H1 (cell line): ENCODE results near the gene ELOVL6. TPM values are rescaled to one million over a fixed set of nuclear protein-coding genes. Genes with fewer than 3 reads are reported as not detected.

ENCODE experiments used
- CTCF ChIA-PET: fragments of 300-600 bp; sonication (Branson Sonifier 250); formaldehyde crosslinking; loops from one replicate; lab custom pipeline; 2021; ENCODE audit not compliant: partially characterized antibody; lab: Charles Lee
- POLR2A ChIA-PET: fragments of 300-600 bp; sonication (Branson Sonifier 250); formaldehyde crosslinking; loops from one replicate; lab custom pipeline; 2021; ENCODE audit warnings: inconsistent platforms; ENCODE audit not compliant: partially characterized antibody; lab: Charles Lee
- DNase-seq, 2 experiments: peaks; one replicate each; pipeline versions ENCODE4 v3.0.0 to v3.0.0-alpha.2; 2010 to 2022; ENCODE audit warnings: low spot score in 2 of 2, low read depth in 1 of 2, mixed read lengths in 1 of 2
- FAIRE-seq: peaks from 2 replicates; lab custom pipeline; 2011; peaks lifted over from hg19 to GRCh38; lab: Jason Lieb, UNC
- H2AFZ ChIP-seq: 2 replicates; pipeline ENCODE4 v1.8.1; 2012; ENCODE audit warnings: low read length, inconsistent platforms
- H2AK5ac ChIP-seq: 2 replicates; pipeline ENCODE4 v1.6.1; 2013; ENCODE audit warnings: low read depth, low read length
- H2BK120ac ChIP-seq: replicated peaks from 2 replicates; pipeline ENCODE3; 2013; ENCODE audit warnings: low read depth, low read length, inconsistent platforms
- H2BK12ac ChIP-seq: 2 replicates; pipeline ENCODE4 v1.6.1; 2013; ENCODE audit warnings: low read depth, low read length
- H2BK15ac ChIP-seq: 2 replicates; pipeline ENCODE4 v1.6.1; 2013; ENCODE audit warnings: low read length
- H2BK20ac ChIP-seq: 2 replicates; pipeline ENCODE4 v1.6.1; 2013; ENCODE audit warnings: low read length
- H2BK5ac ChIP-seq: 2 replicates; pipeline ENCODE4 v1.6.1; 2013; ENCODE audit warnings: low read depth, low read length
- H3K14ac ChIP-seq: 2 replicates; pipeline ENCODE4 v1.6.1; 2013; ENCODE audit warnings: inconsistent platforms; ENCODE audit not compliant: insufficient read length
- H3K18ac ChIP-seq: 2 replicates; pipeline ENCODE4 v1.6.1; 2013; ENCODE audit warnings: low read length; ENCODE audit errors: extremely low read depth
- H3K23ac ChIP-seq: 2 replicates; pipeline ENCODE4 v1.6.1; 2013; ENCODE audit warnings: inconsistent platforms; ENCODE audit not compliant: insufficient read length
- H3K23me2 ChIP-seq: 2 replicates; pipeline ENCODE4 v1.6.1; 2013; ENCODE audit warnings: low read depth, low read length
- H3K27ac ChIP-seq: 2 replicates; pipeline ENCODE4 v1.6.1; 2011; ENCODE audit warnings: low read depth, low read length, inconsistent platforms
- H3K27me3 ChIP-seq, 4 experiments: replicated peaks in 1 of 4; 1 replicate in 1 of 4; 2 replicates in 3 of 4; pipeline versions ENCODE4 v1.6.1 to v1.8.1; 2011 to 2013; ENCODE audit warnings: low read length in 3 of 4, mild to moderate bottlenecking in 3 of 4, inconsistent platforms in 2 of 4, mixed read lengths in 2 of 4, moderate library complexity in 1 of 4; ENCODE audit not compliant: control insufficient read depth in 3 of 4, insufficient read depth in 3 of 4; ENCODE audit errors: extremely low read depth in 1 of 4
- H3K36me3 ChIP-seq, 4 experiments: 2 replicates each; pipeline versions ENCODE4 v1.6.1 to v1.8.1; 2011 to 2013; ENCODE audit warnings: mild to moderate bottlenecking in 4 of 4, low read length in 3 of 4, moderate library complexity in 2 of 4, control low read depth in 1 of 4, inconsistent platforms in 1 of 4; ENCODE audit not compliant: insufficient read depth in 4 of 4, control insufficient read depth in 2 of 4
- H3K4ac ChIP-seq: replicated peaks from 2 replicates; pipeline ENCODE3; 2013; ENCODE audit warnings: low read length, low read depth, mixed read lengths, inconsistent platforms; ENCODE audit not compliant: insufficient read length
- H3K4me1 ChIP-seq, 4 experiments: replicated peaks in 1 of 4; 1 replicate in 1 of 4; 2 replicates in 3 of 4; pipeline versions ENCODE4 v1.6.1 to v1.8.1; 2011 to 2013; ENCODE audit warnings: low read length in 3 of 4, inconsistent platforms in 2 of 4, mixed read lengths in 1 of 4; ENCODE audit not compliant: insufficient read depth in 4 of 4, control insufficient read depth in 3 of 4
- H3K4me2 ChIP-seq, 2 experiments: 2 replicates each; pipeline versions ENCODE4 v1.6.1 to v1.8.1; 2011 to 2013; ENCODE audit warnings: low read depth in 2 of 2, low read length in 2 of 2, control low read depth in 1 of 2, inconsistent platforms in 1 of 2, mild to moderate bottlenecking in 1 of 2; ENCODE audit not compliant: insufficient read depth in 1 of 2
- H3K4me3 ChIP-seq, 4 experiments: fragments of 200-600, 300-600 bp in 1 of 4; sonication (generic), shearing (Covaris generic), sonication (Bioruptor Twin) in 1 of 4; 2 replicates each; pipeline versions ENCODE4 v1.5.1 to v1.8.1; 2011 to 2016; ENCODE audit warnings: low read length in 4 of 4, low read depth in 3 of 4, control low read depth in 2 of 4, inconsistent platforms in 2 of 4, mild to moderate bottlenecking in 2 of 4, mixed read lengths in 1 of 4, moderate library complexity in 1 of 4; ENCODE audit not compliant: insufficient read depth in 2 of 4; ENCODE audit errors: extremely low read depth in 1 of 4
- H3K56ac ChIP-seq: replicated peaks from 2 replicates; pipeline ENCODE3; 2013; ENCODE audit warnings: low read depth, mild to moderate bottlenecking, mixed read lengths, low read length, inconsistent platforms; ENCODE audit not compliant: insufficient read length
- H3K79me1 ChIP-seq: 2 replicates; pipeline ENCODE4 v1.6.1; 2013; ENCODE audit warnings: low read depth, low read length, control low read depth
- H3K79me2 ChIP-seq, 2 experiments: 2 replicates each; pipeline versions ENCODE4 v1.6.1 to v1.8.1; 2012 to 2013; ENCODE audit warnings: low read length in 2 of 2, mild to moderate bottlenecking in 2 of 2, inconsistent platforms in 1 of 2; ENCODE audit not compliant: insufficient read depth in 2 of 2, control insufficient read depth in 1 of 2
- H3K9ac ChIP-seq, 4 experiments: replicated peaks in 1 of 4; 1 replicate in 1 of 4; 2 replicates in 3 of 4; pipeline versions ENCODE4 v1.6.1 to v1.8.1; 2011 to 2013; ENCODE audit warnings: low read depth in 3 of 4, low read length in 3 of 4, control low read depth in 2 of 4, mild to moderate bottlenecking in 2 of 4, moderate library complexity in 2 of 4, inconsistent platforms in 1 of 4; ENCODE audit errors: extremely low read depth in 1 of 4
- H3K9me3 ChIP-seq, 2 experiments: 2 replicates each; pipeline versions ENCODE4 v1.6.1 to v1.8.1; 2012 to 2013; ENCODE audit warnings: mild to moderate bottlenecking in 2 of 2, moderate library complexity in 2 of 2, control low read depth in 1 of 2, inconsistent platforms in 1 of 2, low read depth in 1 of 2, low read length in 1 of 2, mixed read lengths in 1 of 2; ENCODE audit not compliant: insufficient read depth in 2 of 2
- H4K20me1 ChIP-seq, 2 experiments: replicated peaks in 1 of 2; 2 replicates each; pipeline versions ENCODE3 to v1.8.1; 2011 to 2013; ENCODE audit warnings: inconsistent platforms in 2 of 2, low read length in 2 of 2, mild to moderate bottlenecking in 1 of 2; ENCODE audit not compliant: insufficient read depth in 2 of 2, control insufficient read depth in 1 of 2
- H4K5ac ChIP-seq: 2 replicates; pipeline ENCODE4 v1.6.1; 2013; ENCODE audit warnings: low read length, low read depth, mixed read lengths, inconsistent platforms; ENCODE audit not compliant: insufficient read length
- H4K8ac ChIP-seq: 2 replicates; pipeline ENCODE4 v1.8.0; 2013; ENCODE audit warnings: mild to moderate bottlenecking, moderate library complexity, low read length, inconsistent platforms; ENCODE audit not compliant: insufficient read depth; ENCODE audit errors: extremely low read depth
- H4K91ac ChIP-seq: replicated peaks from 2 replicates; pipeline ENCODE3; 2013; ENCODE audit warnings: low read length, mixed read lengths, inconsistent platforms; ENCODE audit not compliant: insufficient read length
- GABPA ChIP-seq: IDR thresholded peaks from 2 replicates; pipeline ENCODE4 v1.6.1; 2011; ENCODE audit warnings: mild to moderate bottlenecking, low read length, moderate library complexity, borderline replicate concordance; ENCODE audit not compliant: insufficient read depth
- GTF2F1 ChIP-seq: IDR thresholded peaks from 2 replicates; pipeline ENCODE4 v1.6.1; 2012; ENCODE audit warnings: low read depth, low read length, improper control_type of control experiment, borderline replicate concordance
- MAFK ChIP-seq: IDR thresholded peaks from 2 replicates; pipeline ENCODE4 v1.6.1; 2012; ENCODE audit warnings: low read depth, mild to moderate bottlenecking, improper control_type of control experiment, low read length
- TBP ChIP-seq: IDR thresholded peaks from 2 replicates; pipeline ENCODE4 v1.6.1; 2011; ENCODE audit warnings: low read depth, low read length, improper control_type of control experiment
- TCF12 ChIP-seq: IDR thresholded peaks from 2 replicates; pipeline ENCODE4 v1.6.1; 2011; ENCODE audit warnings: low read depth, mild to moderate bottlenecking, low read length
- TEAD4 ChIP-seq: IDR thresholded peaks from 2 replicates; pipeline ENCODE4 v1.6.1; 2012; ENCODE audit warnings: low read depth, low read length, inconsistent platforms, mixed read lengths
- WGBS, 2 experiments: shearing (Covaris generic) in 1 of 2; methylation state at CpG; one replicate each; pipeline versions ENCODE4 v1.1.6 to v1.1.7; 2013 to 2015; ENCODE audit warnings: low lambda C conversion rate in 2 of 2, mixed read lengths in 2 of 2, inconsistent platforms in 1 of 2, low coverage in 1 of 2, missing lambda C conversion rate in 1 of 2; ENCODE audit not compliant: insufficient replicate concordance in 2 of 2, insufficient coverage in 1 of 2, insufficient read length in 1 of 2; ENCODE audit errors: extremely low coverage in 1 of 2, missing lambda C conversion rate in 1 of 2; 5-methylcytosine and 5-hydroxymethylcytosine counted together
- polyA plus RNA-seq, 7 experiments: library from polyadenylated mRNA; depleted of rRNA in 3 of 7; stranded (reverse) in 5 of 7; unstranded in 2 of 7; fragments of >200 nt in 5 of 7; fragments of 200-250 nt in 2 of 7; gene quantifications; 1 replicate in 5 of 7; 2 replicates in 1 of 7; 4 replicates in 1 of 7; pipeline versions ENCODE4 v1.2.1 to v1.2.3, GENCODE V29; 2011 to 2013; ENCODE audit warnings: missing spikeins in 2 of 7, mixed read lengths in 2 of 7
- total RNA-seq: library from RNA; stranded (reverse); fragmentation: NEBNext Ultra II Directional; extraction: Animal tissue kit (Norgen Biotek cat#: 25700); gene quantifications from 2 replicates; pipeline ENCODE4 v1.2.1, GENCODE V29; 2021

ELOVL6 gene
- total and polyA plus RNA-seq, 2 of the 8 experiments (the other 6 are each of a cell fraction or from before 2014, with no cell fraction given), result 27.8 to 86.6 TPM

DNA sequence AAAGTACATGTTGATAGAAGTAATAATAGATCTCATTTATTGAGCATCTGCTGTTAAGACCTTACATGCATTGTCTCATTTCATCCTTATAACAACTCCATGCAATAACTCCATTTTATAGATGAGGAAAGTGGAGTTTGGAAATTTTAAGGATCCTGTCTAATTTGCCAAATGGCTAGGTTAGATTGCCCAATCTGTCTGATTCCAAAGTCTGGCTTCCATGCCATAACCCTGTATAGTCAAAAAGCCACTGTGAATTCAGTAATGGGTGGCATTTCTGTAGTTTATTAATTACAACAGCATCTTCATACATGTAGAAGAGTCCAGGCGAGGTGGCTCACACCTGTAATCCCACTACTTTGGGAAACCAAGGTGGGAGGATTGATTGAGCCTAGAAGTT lies 8.8 kb upstream of the ELOVL6 start:
- Histone ChIP-seq H3K23ac (no peak overlapping the region), H4K20me1 (no peaks in the 10 kb centered on the region), H3K18ac (no peak overlapping the region), H3K36me3 (no peaks in the 10 kb centered on the region), H2BK15ac (no peak overlapping the region), H4K8ac (no peak overlapping the region), H2BK12ac (no peak overlapping the region), H2AK5ac (no peak overlapping the region), H3K79me1 (no peaks in the 10 kb centered on the region), H3K9ac (no peak overlapping the region), H3K9me3 (no peaks in the 10 kb centered on the region), H3K4me1 (peaks cover 0 to 3% (median 0%) of the 10 kb centered on the region in 4 experiments; a peak in 1 of 7 replicates), H3K4ac (no peak overlapping the region), H2BK120ac (no peak overlapping the region), H4K5ac (no peak overlapping the region), H3K79me2 (no peaks in the 10 kb centered on the region), H3K27ac (no peak overlapping the region), H3K4me2 (no peak overlapping the region), H4K91ac (no peak overlapping the region), H3K23me2 (no peaks in the 10 kb centered on the region), H2AFZ (no peak overlapping the region), H3K27me3 (no peaks in the 10 kb centered on the region), H2BK5ac (no peak overlapping the region), H3K56ac (no peak overlapping the region), H3K4me3 (no peak overlapping the region), H2BK20ac (no peak overlapping the region), H3K14ac (no peak overlapping the region)
- CTCF ChIA-PET, result interaction anchor here (1.1 to 1.4 kb wide), 2 partner anchors 9 to 23 kb away, joined by 3 read pairs; partner anchors contain the start of gene ELOVL6
- POLR2A ChIA-PET, result interaction anchor here (2.9 kb wide), 1 partner anchor 9 kb away, joined by 16 read pairs; the partner anchor contains the start of gene ELOVL6
- 76% methylated on average over 1 of the region's 1 CpG; no CpG with 5 or more reads in 1 of the 2 experiments for WGBS, 2 experiments
- no peak for TF ChIP-seq MAFK
- TF ChIP-seq GTF2F1, result no peak
- no peak for TF ChIP-seq TBP
- no peak for TF ChIP-seq TEAD4
- TF ChIP-seq GABPA, result no peak
- no peak for TF ChIP-seq TCF12
- DNase-seq (no peak), FAIRE-seq (no peak)
